ENCODE data around the gene SRRD. TPM values are rescaled to one million over a fixed set of nuclear protein-coding genes. Genes with fewer than 3 reads are reported as not detected.

Gene SRRD
- total RNA-seq, 1 experiment from 2014 or later, result 21.9 TPM

DNA sequence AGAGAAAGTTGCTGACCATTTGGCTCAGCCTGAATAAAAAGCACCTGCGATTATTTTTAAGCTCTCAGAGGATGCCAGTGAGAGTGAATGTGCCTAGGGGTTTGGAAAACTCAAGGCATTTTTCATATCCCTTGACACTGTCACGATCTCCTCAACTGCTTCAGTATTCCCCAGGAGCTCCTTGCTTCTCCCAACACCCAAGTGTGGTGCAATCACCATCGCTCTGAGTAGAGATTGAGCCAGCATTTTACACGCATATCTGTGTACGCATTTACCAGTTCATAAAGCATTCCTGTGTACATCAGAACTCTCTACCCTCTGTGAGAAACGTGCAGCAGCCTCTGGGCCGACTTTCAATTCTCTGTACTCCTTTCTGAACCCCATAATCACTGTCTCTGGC is 1.3 kb downstream of the SRRD start:
- POLR2A ChIA-PET, result interaction anchor here (0.7 kb wide), 1 partner anchor 120 kb away, joined by 5 read pairs; no protein-coding TSS in a partner anchor
- H3K4me1 ChIP-seq (ENCODE audit: control insufficient read depth, insufficient read depth, low read length), result peaks cover 25% of the 10 kb centered on the region
- H3K9me3 ChIP-seq (ENCODE audit: control insufficient read depth, insufficient read depth, low read depth, low read length), result no peaks in the 10 kb centered on the region
- no peak for TF ChIP-seq TCF7L2 (IDR thresholded peaks at IDR 0.05; ENCODE audit: low read depth, low read length)
- no peak for TF ChIP-seq REST (IDR thresholded peaks at IDR 0.05; ENCODE audit: insufficient read depth in 1 of 2, low read depth in 2 of 2, low read length in 1 of 2)
- no peak for TF ChIP-seq SIN3A (IDR thresholded peaks at IDR 0.05; ENCODE audit: borderline replicate concordance, insufficient read depth, low read depth, low read length)
- no peak for TF ChIP-seq POLR2AphosphoS5 (IDR thresholded peaks at IDR 0.05; ENCODE audit: low read depth, low read length)
- TF ChIP-seq, protein P1, sequence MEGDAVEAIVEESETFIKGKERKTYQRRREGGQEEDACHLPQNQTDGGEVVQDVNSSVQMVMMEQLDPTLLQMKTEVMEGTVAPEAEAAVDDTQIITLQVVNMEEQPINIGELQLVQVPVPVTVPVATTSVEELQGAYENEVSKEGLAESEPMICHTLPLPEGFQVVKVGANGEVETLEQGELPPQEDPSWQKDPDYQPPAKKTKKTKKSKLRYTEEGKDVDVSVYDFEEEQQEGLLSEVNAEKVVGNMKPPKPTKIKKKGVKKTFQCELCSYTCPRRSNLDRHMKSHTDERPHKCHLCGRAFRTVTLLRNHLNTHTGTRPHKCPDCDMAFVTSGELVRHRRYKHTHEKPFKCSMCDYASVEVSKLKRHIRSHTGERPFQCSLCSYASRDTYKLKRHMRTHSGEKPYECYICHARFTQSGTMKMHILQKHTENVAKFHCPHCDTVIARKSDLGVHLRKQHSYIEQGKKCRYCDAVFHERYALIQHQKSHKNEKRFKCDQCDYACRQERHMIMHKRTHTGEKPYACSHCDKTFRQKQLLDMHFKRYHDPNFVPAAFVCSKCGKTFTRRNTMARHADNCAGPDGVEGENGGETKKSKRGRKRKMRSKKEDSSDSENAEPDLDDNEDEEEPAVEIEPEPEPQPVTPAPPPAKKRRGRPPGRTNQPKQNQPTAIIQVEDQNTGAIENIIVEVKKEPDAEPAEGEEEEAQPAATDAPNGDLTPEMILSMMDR (IDR thresholded peaks at IDR 0.05), result no peak
- CTCF ChIA-PET, result no interaction called here
- H3K27me3 ChIP-seq (ENCODE audit: control insufficient read depth, insufficient read depth, low read length), result no peaks in the 10 kb centered on the region
- ATAC-seq (no peak), DNase-seq (ENCODE audit: low read depth, low spot score) (no peak)
- no TSS peak for BruUV-seq (replicated peaks)
- intact Hi-C loops (cut with micrococcal nuclease; ENCODE audit: unreplicated experiment) (no loop called here), in situ Hi-C loops (cut with HindIII; ENCODE audit: low pct_unique_long_range_greater_than_20kb, low sequenced_read_pairs) (no loop called here)
- peaks cover 8% of the 10 kb centered on the region for H3K36me3 ChIP-seq (ENCODE audit: control insufficient read depth, insufficient read depth, low read length)
- H3K4me3 ChIP-seq (ENCODE audit: low read depth in 2 of 2, low read length in 2 of 2), result peak overlapping the region; percentile 89 to 95
- H3K27ac ChIP-seq (ENCODE audit: low read length), result no peak overlapping the region; the same call in 1 of the 2 replicates

DNA sequence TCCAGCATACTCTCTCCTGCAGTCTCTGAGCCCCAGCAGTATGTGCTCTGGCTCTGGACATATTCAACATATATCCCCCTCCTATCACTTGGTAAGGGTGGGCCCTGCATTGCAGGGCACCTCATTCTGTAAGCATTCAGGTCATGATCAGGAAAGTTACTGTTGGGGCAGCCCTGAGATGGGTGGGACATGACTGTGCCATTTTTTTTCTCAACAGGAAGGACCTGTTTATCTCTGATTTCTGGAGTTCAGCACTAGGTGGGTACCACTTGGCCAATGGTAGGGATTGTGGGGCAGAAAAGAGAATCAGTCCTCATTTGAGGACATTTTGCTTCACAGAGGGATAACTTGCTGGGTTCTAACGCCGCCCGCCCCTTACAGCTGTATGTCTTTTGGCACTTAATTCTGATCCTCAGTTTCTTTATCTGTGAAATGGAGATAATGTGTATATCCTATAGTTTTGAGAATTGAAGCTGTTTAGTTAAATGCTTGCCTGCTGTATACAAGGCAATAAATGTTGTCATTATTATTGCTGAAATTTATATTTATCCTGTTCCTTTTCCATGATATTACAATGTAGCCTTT is 2.2 kb downstream of the SRRD start:
- BruUV-seq (replicated peaks), result no TSS peak
- Histone ChIP-seq H3K4me3 (ENCODE audit: low read depth in 2 of 2, low read length in 2 of 2) (no peak overlapping the region), H3K36me3 (ENCODE audit: control insufficient read depth, insufficient read depth, low read length) (peaks cover 8% of the 10 kb centered on the region), H3K9me3 (ENCODE audit: control insufficient read depth, insufficient read depth, low read depth, low read length) (no peaks in the 10 kb centered on the region), H3K4me1 (ENCODE audit: control insufficient read depth, insufficient read depth, low read length) (peaks cover 22% of the 10 kb centered on the region), H3K27ac (ENCODE audit: low read length) (no peak overlapping the region), H3K27me3 (ENCODE audit: control insufficient read depth, insufficient read depth, low read length) (no peaks in the 10 kb centered on the region)
- ChIA-PET CTCF (no interaction called here), POLR2A (interaction anchor here (0.7 kb wide), 1 partner anchor 35 kb away, joined by 8 read pairs; no protein-coding TSS in a partner anchor)
- no peak for DNase-seq (ENCODE audit: low read depth, low spot score)
- intact Hi-C loops (cut with micrococcal nuclease; ENCODE audit: unreplicated experiment), result no loop called here
- TF ChIP-seq REST (IDR thresholded peaks at IDR 0.05; ENCODE audit: insufficient read depth in 1 of 2, low read depth in 2 of 2, low read length in 1 of 2) (no peak), TCF7L2 (IDR thresholded peaks at IDR 0.05; ENCODE audit: low read depth, low read length) (no peak), POLR2AphosphoS5 (IDR thresholded peaks at IDR 0.05; ENCODE audit: low read depth, low read length) (no peak), SIN3A (IDR thresholded peaks at IDR 0.05; ENCODE audit: borderline replicate concordance, insufficient read depth, low read depth, low read length) (no peak)
- TF ChIP-seq, protein P1 (IDR thresholded peaks at IDR 0.05), result no peak
- in situ Hi-C loops (cut with HindIII; ENCODE audit: low pct_unique_long_range_greater_than_20kb, low sequenced_read_pairs), result no loop called here
- ATAC-seq, result no peak

Data from Panc1 (cell line).